NCI-H1694 (cell line): ENCODE results near the gene LDHAL6B.

Experiments
- DNase-seq: peaks from one replicate; lab custom pipeline; 2025; lab: John Stamatoyannopoulos, UW

LDHAL6B gene

GRCh38 chr15:59218710-59219109, 12.1 kb downstream of the LDHAL6B start:
- no peak for DNase-seq

- no peak for DNase-seq
Observed at GRCh38 chr15:59221511-59222505, 15.2 kb downstream of the LDHAL6B start.

DNA sequence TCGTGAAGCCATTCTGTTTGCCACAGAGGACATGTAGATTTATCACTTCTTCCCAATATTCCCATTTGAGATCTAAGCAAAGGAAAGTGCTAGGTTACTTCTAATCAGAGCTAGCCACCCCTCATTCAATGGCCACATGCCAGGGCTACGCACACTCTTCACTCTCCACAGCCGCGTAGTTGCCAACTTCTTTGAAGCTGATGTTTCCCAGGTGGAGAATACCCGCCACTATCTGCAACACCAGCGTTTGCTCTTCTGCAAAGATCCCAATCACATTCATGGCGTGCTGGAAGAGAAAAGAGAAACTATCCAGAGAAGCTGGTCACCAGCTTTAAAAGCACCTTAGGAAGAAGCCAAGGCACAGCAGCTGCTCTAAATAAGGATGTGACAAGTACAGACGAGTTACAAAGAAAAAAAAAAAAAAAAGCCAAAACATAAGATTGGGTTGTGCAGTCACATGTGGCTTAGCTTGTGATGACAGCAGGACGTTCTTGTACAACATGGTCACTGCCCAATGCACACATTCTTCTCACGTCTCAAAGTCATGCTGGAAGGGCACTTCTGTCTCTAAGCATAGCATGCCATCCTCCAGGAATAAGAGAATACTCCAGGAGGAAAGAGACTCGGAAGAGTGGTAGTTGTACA, 16.4 kb downstream of the LDHAL6B start:
- DNase-seq, result no peak

DNA sequence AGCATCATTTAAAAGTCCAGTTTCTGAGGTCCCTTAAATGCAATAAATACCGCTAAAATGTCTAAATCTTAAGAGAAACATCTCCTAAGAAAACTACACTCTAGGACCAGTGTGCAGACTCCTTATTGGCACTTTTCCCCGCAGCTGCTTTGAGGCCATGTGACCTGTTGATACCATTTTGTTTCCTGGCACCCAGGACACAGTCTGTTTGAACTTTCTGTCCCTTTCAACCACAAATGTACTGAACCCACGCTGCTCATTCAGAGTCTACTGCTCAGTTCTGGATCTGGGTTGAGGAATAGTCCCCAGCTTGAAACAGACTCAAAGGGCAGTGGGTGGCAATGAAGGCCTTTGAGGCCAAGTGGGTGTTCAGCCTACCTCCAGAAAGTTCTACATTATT, 17.1 kb downstream of the LDHAL6B start:
- DNase-seq, result no peak

DNA sequence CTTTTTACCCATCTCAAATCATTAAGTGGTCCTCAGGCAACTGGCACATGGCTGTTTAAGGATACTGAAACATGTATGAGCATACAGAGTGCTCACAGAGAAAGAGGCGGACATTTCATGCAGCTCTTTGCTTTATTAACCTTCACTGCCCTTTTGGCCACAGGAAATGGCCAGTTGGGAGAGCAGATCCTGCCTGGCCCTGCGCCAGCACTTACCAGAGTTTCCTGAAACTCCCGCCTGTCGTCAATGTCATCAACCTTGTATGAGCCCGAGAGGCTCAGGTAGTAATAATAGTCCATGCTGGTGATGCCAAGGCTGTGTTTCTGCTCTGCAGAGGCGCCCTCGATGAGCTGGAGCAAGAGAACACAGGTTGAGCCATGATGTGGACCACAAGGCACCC, 17.8 kb downstream of the LDHAL6B start:
- no peak for DNase-seq

GRCh38 chr15:59227021-59227420, 20.4 kb downstream of the LDHAL6B start:
- DNase-seq, result no peak

DNA sequence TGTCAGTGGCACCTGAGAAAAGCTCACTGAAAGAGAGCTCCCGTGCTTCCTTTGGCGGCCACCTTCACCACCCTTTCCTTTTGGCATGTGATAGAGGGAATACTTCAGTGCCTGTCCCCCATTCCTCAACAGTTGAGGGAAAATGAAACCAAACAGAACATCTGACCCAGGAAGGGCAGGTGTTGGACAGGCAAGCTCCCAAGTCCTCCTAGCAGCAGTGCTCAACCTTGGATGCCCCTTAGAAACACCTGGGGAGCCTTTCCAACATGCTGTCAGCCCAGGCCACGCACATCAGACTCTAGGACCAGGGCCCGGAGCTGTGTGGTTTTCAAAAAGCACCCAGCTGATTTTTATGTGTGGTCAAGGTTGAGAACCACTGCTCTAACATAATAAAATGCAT, 22.4 kb downstream of the LDHAL6B start:
- no peak for DNase-seq

- no peak for DNase-seq
Observed at GRCh38 chr15:59229453-59229852, 22.8 kb downstream of the LDHAL6B start.

GRCh38 chr15:59230531-59231055, 23.9 kb downstream of the LDHAL6B start:
- DNase-seq, result no peak

DNA sequence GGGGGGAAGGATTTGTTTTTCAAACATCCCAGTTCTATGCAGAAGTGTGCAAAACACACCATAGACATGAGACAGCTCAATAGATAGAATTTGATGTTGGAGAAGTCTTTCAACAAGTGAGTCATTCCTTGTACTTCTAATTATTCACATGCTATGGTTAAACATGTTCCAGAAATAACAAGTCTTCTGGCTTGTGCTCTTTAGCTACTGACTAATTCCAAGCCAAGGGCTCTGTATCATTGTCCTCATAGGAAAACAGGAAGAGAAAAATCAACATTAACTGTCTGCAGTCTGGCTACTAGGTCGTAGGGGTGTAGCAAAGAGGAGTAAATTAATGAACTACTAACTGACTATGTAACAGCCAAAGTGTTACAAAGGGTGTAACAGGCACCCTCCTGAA, 25.8 kb downstream of the LDHAL6B start:
- DNase-seq, result no peak

- no peak for DNase-seq
Observed at GRCh38 chr15:59236394-59236793, 29.8 kb downstream of the LDHAL6B start.

DNA sequence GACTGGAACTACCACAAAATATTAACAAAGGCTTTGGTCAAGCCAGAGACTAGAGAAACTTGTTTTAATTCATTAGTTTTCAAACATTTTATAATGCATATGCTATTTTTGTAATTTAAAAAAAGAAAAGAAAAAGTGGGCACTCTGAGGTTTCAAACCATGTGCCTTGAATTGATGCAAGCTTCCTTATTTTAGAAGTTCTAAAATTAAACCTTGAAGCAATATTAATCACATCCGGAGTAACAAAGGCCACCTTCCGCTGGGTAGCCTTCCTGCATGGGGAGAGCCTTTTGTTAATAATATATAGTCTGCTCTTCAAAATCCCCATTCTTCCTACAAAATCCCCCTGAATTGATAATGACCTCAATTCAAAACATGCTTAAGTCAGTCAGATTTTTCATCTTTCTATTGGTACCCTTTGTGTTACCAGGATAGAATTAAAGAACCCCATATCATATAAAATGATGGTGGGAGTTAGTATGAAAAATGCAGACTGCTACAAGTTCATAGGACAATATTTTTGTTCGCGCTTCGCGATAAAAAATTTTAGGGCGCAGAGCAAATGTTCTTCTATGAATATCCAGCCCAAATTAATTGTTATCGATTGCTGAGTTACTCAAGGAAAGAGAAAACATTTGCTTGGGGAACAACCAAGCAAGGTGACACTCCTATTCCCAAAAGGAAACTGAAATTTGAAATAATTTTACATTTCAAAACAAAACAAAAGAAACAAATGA, 30.6 kb downstream of the LDHAL6B start:
- no peak for DNase-seq

GRCh38 chr15:59237924-59238331, 31.3 kb downstream of the LDHAL6B start:
- DNase-seq, result no peak

DNA sequence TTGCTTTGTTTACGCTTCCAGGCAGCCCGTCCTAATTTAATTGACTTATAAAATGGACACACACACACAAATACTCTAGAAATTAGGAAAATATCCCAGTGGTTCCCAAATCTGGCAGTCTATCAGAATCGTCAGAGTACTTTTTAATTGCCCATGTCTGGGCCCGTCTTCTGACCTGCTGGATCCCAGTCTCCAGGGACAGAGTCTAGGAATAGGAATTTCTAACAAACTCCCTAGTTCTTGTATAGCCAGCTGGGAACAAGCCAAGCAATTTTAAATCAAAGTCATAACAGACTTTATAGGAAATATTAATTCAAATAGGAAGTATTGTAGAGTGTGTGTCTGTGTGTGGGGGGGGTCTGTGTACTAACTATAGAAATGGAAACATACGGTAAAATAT, 33.4 kb downstream of the LDHAL6B start:
- DNase-seq, result no peak

GRCh38 chr15:59242649-59243048, 36.0 kb downstream of the LDHAL6B start:
- DNase-seq, result no peak

GRCh38 chr15:59243622-59244021, 37.0 kb downstream of the LDHAL6B start:
- DNase-seq, result no peak

DNA sequence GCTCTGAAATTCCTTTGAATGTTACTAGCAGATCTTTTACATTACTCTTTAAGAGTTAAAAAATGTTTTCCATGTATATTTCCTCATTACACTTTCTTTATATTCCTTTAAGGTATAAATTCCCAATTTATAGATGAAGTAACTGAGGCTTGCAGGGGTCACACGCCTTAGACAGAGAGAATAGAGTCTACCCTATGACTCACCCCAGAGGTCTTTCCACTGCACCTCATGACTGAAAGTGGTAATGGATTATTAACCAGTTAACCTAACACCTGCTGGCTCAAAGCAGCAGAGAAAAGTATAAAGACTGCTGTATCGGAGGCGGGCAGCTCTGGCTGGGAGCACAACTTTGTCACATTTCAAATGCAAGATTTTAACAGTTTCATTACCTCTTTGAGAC, 37.7 kb downstream of the LDHAL6B start:
- DNase-seq, result no peak

DNA sequence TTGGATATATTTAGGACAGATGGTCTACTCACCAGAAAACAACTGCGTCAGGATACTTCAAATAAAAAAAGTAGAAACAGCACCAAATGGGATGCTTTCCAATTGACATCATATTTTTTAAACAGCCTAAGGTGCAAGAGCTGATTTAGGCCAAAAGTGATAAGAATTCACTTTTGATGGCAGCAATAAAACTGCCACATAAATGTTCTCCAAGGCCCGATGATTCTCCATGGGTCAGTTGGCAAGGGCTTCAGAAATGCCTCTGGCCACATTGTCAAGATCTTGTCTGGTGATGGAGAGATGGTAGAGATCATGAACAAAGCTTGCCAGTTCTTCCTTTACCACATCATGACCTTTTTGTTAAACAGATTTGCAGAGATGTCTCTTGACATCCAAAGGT, 38.9 kb downstream of the LDHAL6B start:
- DNase-seq, result no peak

- DNase-seq, result peak; percentile 31
Observed at GRCh38 chr15:59247364-59247763, 40.7 kb downstream of the LDHAL6B start.

- DNase-seq, result no peak
Observed at GRCh38 chr15:59249816-59250215, 43.2 kb downstream of the LDHAL6B start.

DNA sequence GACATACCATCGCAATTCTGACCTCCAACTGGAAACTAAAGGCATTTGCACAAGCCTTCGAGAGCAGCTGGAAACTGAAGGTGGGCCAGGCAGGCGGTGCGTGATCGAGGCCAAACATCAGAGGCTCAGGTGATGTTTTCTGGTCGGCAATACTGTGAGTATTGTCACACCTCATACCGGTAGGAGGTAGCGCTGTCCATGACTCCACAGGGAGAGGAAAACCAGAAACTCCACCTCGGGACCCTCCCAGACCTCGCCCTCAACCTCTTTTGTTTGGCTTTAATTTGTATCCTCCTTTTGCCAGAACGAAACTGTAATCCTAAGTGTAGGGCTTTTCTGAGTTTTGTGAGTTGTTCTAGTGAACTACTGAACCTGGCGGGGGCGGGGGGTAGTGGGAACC, 43.6 kb downstream of the LDHAL6B start:
- no peak for DNase-seq
